ENCODE data around the gene SLC45A2.

SLC45A2 gene

DNA sequence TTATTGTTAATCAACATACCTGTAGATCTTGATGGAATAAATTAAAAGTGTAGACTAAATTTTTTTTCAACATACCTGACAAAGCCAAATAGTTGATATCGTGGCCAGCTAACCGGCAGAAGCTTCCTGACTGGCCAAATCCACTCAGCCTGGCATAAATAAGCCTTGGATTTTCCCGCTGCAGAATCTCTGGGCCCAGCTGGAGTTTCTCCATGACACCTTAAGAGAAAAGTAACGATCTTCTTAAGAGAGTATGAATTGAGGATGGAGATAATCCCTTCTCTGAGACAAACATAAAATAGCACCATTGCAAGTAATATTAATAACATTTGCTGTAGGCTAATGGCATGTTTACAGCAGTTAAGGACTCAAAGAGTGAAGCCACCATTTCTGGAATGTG is 21.2 kb upstream of the SLC45A2 start:
- Histone ChIP-seq H3K4me3 (ENCODE audit: low read length) (no peak overlapping the region), H3K9me3 (ENCODE audit: control insufficient read depth, insufficient read depth, low read length) (no peaks in the 10 kb centered on the region)

DNA sequence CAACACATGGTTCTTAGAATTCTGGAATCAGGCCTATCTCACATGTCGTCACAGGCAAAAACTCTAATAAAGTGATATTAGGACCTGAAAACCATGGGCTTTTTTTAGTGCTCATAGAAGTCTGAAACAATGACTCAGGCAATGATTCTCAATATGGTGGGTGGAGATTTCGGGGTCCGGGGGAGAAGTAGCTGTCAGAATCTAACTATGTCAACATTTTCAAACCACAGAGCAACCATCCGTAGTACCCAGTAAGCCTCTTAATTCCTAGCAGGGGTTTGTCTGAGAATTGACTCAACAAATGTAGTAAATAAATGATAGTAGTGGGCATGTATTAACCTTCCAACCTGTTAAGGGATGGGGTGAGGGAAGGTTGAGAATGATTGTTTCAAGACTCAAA is 20.7 kb upstream of the SLC45A2 start:
- Histone ChIP-seq H3K4me2 (ENCODE audit: low read length) (no peak overlapping the region), H3K4me1 (ENCODE audit: control insufficient read depth, low read length) (peaks cover 22% of the 10 kb centered on the region), H3K9me2 (replicated peaks; ENCODE audit: control insufficient read depth, low read length) (no peaks in the 10 kb centered on the region), H3K79me2 (ENCODE audit: control insufficient read depth, low read length) (no peaks in the 10 kb centered on the region), H3K27me3 (ENCODE audit: control insufficient read depth, low read length) (no peaks in the 10 kb centered on the region), H3F3A (ENCODE audit: control insufficient read depth, insufficient read depth) (no peaks in the 10 kb centered on the region), H3K4me3 (ENCODE audit: low read length) (no peak overlapping the region), H3K27ac (ENCODE audit: low read depth, low read length) (no peak overlapping the region), H3K9me3 (ENCODE audit: control insufficient read depth, insufficient read depth, low read length) (no peaks in the 10 kb centered on the region), H3K36me3 (ENCODE audit: control insufficient read depth, low read length) (no peaks in the 10 kb centered on the region), H4K20me1 (ENCODE audit: control insufficient read depth, insufficient read depth, low read depth, low read length) (no peaks in the 10 kb centered on the region)
- TF ChIP-seq, protein P1, sequence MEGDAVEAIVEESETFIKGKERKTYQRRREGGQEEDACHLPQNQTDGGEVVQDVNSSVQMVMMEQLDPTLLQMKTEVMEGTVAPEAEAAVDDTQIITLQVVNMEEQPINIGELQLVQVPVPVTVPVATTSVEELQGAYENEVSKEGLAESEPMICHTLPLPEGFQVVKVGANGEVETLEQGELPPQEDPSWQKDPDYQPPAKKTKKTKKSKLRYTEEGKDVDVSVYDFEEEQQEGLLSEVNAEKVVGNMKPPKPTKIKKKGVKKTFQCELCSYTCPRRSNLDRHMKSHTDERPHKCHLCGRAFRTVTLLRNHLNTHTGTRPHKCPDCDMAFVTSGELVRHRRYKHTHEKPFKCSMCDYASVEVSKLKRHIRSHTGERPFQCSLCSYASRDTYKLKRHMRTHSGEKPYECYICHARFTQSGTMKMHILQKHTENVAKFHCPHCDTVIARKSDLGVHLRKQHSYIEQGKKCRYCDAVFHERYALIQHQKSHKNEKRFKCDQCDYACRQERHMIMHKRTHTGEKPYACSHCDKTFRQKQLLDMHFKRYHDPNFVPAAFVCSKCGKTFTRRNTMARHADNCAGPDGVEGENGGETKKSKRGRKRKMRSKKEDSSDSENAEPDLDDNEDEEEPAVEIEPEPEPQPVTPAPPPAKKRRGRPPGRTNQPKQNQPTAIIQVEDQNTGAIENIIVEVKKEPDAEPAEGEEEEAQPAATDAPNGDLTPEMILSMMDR (IDR thresholded peaks at IDR 0.05; ENCODE audit: low read depth, low read length, poor library complexity, severe bottlenecking) = no peak
- TF ChIP-seq EZH2phosphoT487 (IDR thresholded peaks at IDR 0.05; ENCODE audit: borderline replicate concordance, low read length) = no peak

More for the DNA sequence above, 21.2 kb upstream of the SLC45A2 start:
- Histone ChIP-seq H3K4me1 (ENCODE audit: control insufficient read depth, low read length) (peaks cover 22% of the 10 kb centered on the region), H3F3A (ENCODE audit: control insufficient read depth, insufficient read depth) (no peaks in the 10 kb centered on the region), H3K9me2 (replicated peaks; ENCODE audit: control insufficient read depth, low read length) (no peaks in the 10 kb centered on the region), H3K27me3 (ENCODE audit: control insufficient read depth, low read length) (no peaks in the 10 kb centered on the region), H3K36me3 (ENCODE audit: control insufficient read depth, low read length) (no peaks in the 10 kb centered on the region), H3K27ac (ENCODE audit: low read depth, low read length) (no peak overlapping the region), H3K4me2 (ENCODE audit: low read length) (no peak overlapping the region), H3K79me2 (ENCODE audit: control insufficient read depth, low read length) (no peaks in the 10 kb centered on the region), H4K20me1 (ENCODE audit: control insufficient read depth, insufficient read depth, low read depth, low read length) (no peaks in the 10 kb centered on the region)
- no peak for TF ChIP-seq EZH2phosphoT487 (IDR thresholded peaks at IDR 0.05; ENCODE audit: borderline replicate concordance, low read length)
- TF ChIP-seq, protein P1 (IDR thresholded peaks at IDR 0.05; ENCODE audit: low read depth, low read length, poor library complexity, severe bottlenecking) = no peak

- Histone ChIP-seq H3K4me1 (ENCODE audit: control insufficient read depth, low read length) (peaks cover 13% of the 10 kb centered on the region), H3F3A (ENCODE audit: control insufficient read depth, insufficient read depth) (no peaks in the 10 kb centered on the region), H4K20me1 (ENCODE audit: control insufficient read depth, insufficient read depth, low read depth, low read length) (no peaks in the 10 kb centered on the region), H3K27ac (ENCODE audit: low read depth, low read length) (no peak overlapping the region), H3K36me3 (ENCODE audit: control insufficient read depth, low read length) (no peaks in the 10 kb centered on the region), H3K9me2 (replicated peaks; ENCODE audit: control insufficient read depth, low read length) (no peaks in the 10 kb centered on the region), H3K4me2 (ENCODE audit: low read length) (no peak overlapping the region), H3K4me3 (ENCODE audit: low read length) (no peak overlapping the region), H3K79me2 (ENCODE audit: control insufficient read depth, low read length) (no peaks in the 10 kb centered on the region), H3K27me3 (ENCODE audit: control insufficient read depth, low read length) (no peaks in the 10 kb centered on the region), H3K9me3 (ENCODE audit: control insufficient read depth, insufficient read depth, low read length) (no peaks in the 10 kb centered on the region)
- no peak for TF ChIP-seq EZH2phosphoT487 (IDR thresholded peaks at IDR 0.05; ENCODE audit: borderline replicate concordance, low read length)
- TF ChIP-seq, protein P1 (IDR thresholded peaks at IDR 0.05; ENCODE audit: low read depth, low read length, poor library complexity, severe bottlenecking) = no peak
Observed at GRCh38 chr5:34003941-34004340, 19.4 kb upstream of the SLC45A2 start.

Measured in DOHH2 (cell line).